HepG2 (cell line): ENCODE results near the gene DLG1. TPM values are rescaled to one million over a fixed set of nuclear protein-coding genes. Genes with fewer than 3 reads are reported as not detected.

Experiments
- ATAC-seq: fragments of 200-7000 bp; cut with Tn5 transposase; 3 replicates; pipeline ENCODE4 v1.9.1; 2020; ENCODE audit warnings: mild to moderate bottlenecking, moderate library complexity
- BruUV-seq: library from RNA; stranded (reverse); fragments of 400-500 nt; replicated peaks from 2 replicates; lab custom pipeline; 2021; lab: Mats Ljungman, UMichigan
- CTCF ChIA-PET: fragments of 300-600 bp; formaldehyde crosslinking; extraction: SDS; loops from one replicate; lab custom pipeline; 2021; ENCODE audit warnings: low total read pairs, inconsistent platforms, low intra/inter-chr PET ratio; lab: Yijun Ruan, JAX
- POLR2A ChIA-PET: fragments of 350-600 bp; sonication (Branson Sonifier 250); formaldehyde crosslinking; loops from one replicate; lab custom pipeline; 2020; ENCODE audit warnings: antibody characterized with exemption, inconsistent platforms; lab: Yijun Ruan, JAX
- DNase-seq: peaks from one replicate; pipeline ENCODE4 v3.0.0-alpha.2; 2015; ENCODE audit warnings: low spot score
- FAIRE-seq: peaks from 3 replicates; lab custom pipeline; 2011; peaks lifted over from hg19 to GRCh38; lab: Jason Lieb, UNC
- H2AFZ ChIP-seq: one replicate; pipeline ENCODE4 v1.6.1; 2011; ENCODE audit warnings: low read length, inconsistent platforms
- H3K27ac ChIP-seq: fragments of 300-600 bp; 3 replicates; pipeline ENCODE4 v1.8.0; 2011; ENCODE audit warnings: mixed run types, mild to moderate bottlenecking, mixed read lengths, low read length, inconsistent platforms; ENCODE audit not compliant: insufficient read depth; ENCODE audit errors: extremely low read length
- H3K27me3 ChIP-seq, 2 experiments: fragments of 200-600 bp in 1 of 2; 2 replicates in 1 of 2; 3 replicates in 1 of 2; pipeline versions ENCODE4 v1.6.0 to v1.8.0; 2011; ENCODE audit warnings: low read length in 2 of 2, mild to moderate bottlenecking in 2 of 2, moderate library complexity in 2 of 2, inconsistent platforms in 1 of 2; ENCODE audit not compliant: insufficient read depth in 2 of 2, control insufficient read depth in 1 of 2
- H3K36me3 ChIP-seq, 2 experiments: fragments of 200-600 bp in 1 of 2; replicated peaks in 1 of 2; 2 replicates in 1 of 2; 3 replicates in 1 of 2; pipeline versions ENCODE4 v1.5.1 to v1.8.0; 2011; ENCODE audit warnings: low read length in 2 of 2, inconsistent platforms in 1 of 2; ENCODE audit not compliant: insufficient read depth in 2 of 2, control insufficient read depth in 1 of 2
- H3K4me1 ChIP-seq: 2 replicates; pipeline ENCODE4 v1.5.1; 2012; ENCODE audit warnings: low read length, inconsistent platforms; ENCODE audit not compliant: insufficient read depth
- H3K4me2 ChIP-seq: 2 replicates; pipeline ENCODE4 v1.6.0; 2011; ENCODE audit warnings: low read depth, low read length, inconsistent platforms
- H3K4me3 ChIP-seq, 3 experiments: fragments of 200-600 bp in 1 of 3; sonication (generic), shearing (Covaris generic) in 1 of 3; replicated peaks in 1 of 3; 2 replicates each; pipeline ENCODE4 v1.5.1; 2011 to 2016; ENCODE audit warnings: low read length in 3 of 3, inconsistent platforms in 2 of 3, low read depth in 2 of 3, mild to moderate bottlenecking in 2 of 3, control low read depth in 1 of 3, mixed read lengths in 1 of 3; ENCODE audit not compliant: insufficient read depth in 1 of 3
- H3K79me2 ChIP-seq: one replicate; pipeline ENCODE4 v1.6.1; 2011; ENCODE audit warnings: low read length, inconsistent platforms; ENCODE audit not compliant: insufficient read depth
- H3K9ac ChIP-seq: 2 replicates; pipeline ENCODE4 v1.6.0; 2011; ENCODE audit warnings: mild to moderate bottlenecking, low read depth, low read length, inconsistent platforms; ENCODE audit not compliant: insufficient read depth
- H3K9me3 ChIP-seq: 2 replicates; pipeline ENCODE4 v1.5.1; 2012; ENCODE audit warnings: mild to moderate bottlenecking, low read length
- H4K20me1 ChIP-seq: 2 replicates; pipeline ENCODE4 v1.6.0; 2011; ENCODE audit warnings: inconsistent platforms, mild to moderate bottlenecking, low read length, moderate library complexity; ENCODE audit not compliant: insufficient read depth
- CCDC6 ChIP-seq: sonication (generic); formaldehyde crosslinking; IDR thresholded peaks from 2 replicates; pipeline ENCODE4 v1.8.1; 2022; ENCODE audit warnings: mild to moderate bottlenecking, missing genetic modification reagents, moderate library complexity
- HIVEP1 ChIP-seq: sonication (generic); formaldehyde crosslinking; IDR thresholded peaks from 2 replicates; pipeline ENCODE4 v1.4.0; 2020; ENCODE audit warnings: mild to moderate bottlenecking, missing genetic modification reagents
- MED13 ChIP-seq: sonication (generic); formaldehyde crosslinking; IDR thresholded peaks from 2 replicates; pipeline ENCODE4 v1.5.0; 2020; ENCODE audit warnings: missing genetic modification reagents
- MXD4 ChIP-seq: IDR thresholded peaks from 2 replicates; pipeline ENCODE4 v1.6.1; 2016; ENCODE audit warnings: mild to moderate bottlenecking, missing biosample characterization, missing genetic modification reagents
- NR2F6 ChIP-seq, 2 experiments: IDR thresholded peaks; 2 replicates each; pipeline ENCODE4 v1.6.1; 2016; ENCODE audit warnings: antibody characterized with exemption in 1 of 2, mild to moderate bottlenecking in 1 of 2
- POLR2AphosphoS5 ChIP-seq: IDR thresholded peaks from 2 replicates; pipeline ENCODE4 v1.6.1; 2012; ENCODE audit warnings: low read depth, low read length
- PREB ChIP-seq: sonication (generic); formaldehyde crosslinking; IDR thresholded peaks from 2 replicates; pipeline ENCODE4 v1.4.0; 2020; ENCODE audit warnings: missing genetic modification reagents
- REL ChIP-seq: sonication (generic); formaldehyde crosslinking; conservative IDR thresholded peaks from 2 replicates; pipeline ENCODE4 v1.8.0; 2022; ENCODE audit warnings: mild to moderate bottlenecking, missing genetic modification reagents, moderate library complexity
- SKIL ChIP-seq: sonication (generic); formaldehyde crosslinking; IDR thresholded peaks from 2 replicates; pipeline ENCODE4 v1.8.0; 2022; ENCODE audit warnings: missing genetic modification reagents, mild to moderate bottlenecking, moderate library complexity, borderline replicate concordance
- ZBTB7B ChIP-seq: sonication (generic); formaldehyde crosslinking; IDR thresholded peaks from 2 replicates; pipeline ENCODE4 v1.4.0; 2020; ENCODE audit warnings: missing genetic modification reagents
- ZFYVE20 ChIP-seq: sonication (generic); formaldehyde crosslinking; IDR thresholded peaks from 2 replicates; pipeline ENCODE4 v1.8.0; 2023; ENCODE audit warnings: low read depth, mild to moderate bottlenecking, moderate library complexity, missing genetic modification reagents, borderline replicate concordance
- ZNF121 ChIP-seq: sonication (generic); formaldehyde crosslinking; IDR thresholded peaks from 2 replicates; pipeline ENCODE4 v1.5.0; 2020; ENCODE audit warnings: mild to moderate bottlenecking, missing genetic modification reagents
- ZNF276 ChIP-seq: sonication (generic); formaldehyde crosslinking; IDR thresholded peaks from 2 replicates; pipeline ENCODE4 v1.4.0; 2020; ENCODE audit warnings: mild to moderate bottlenecking, low read depth, missing genetic modification reagents
- ZNF614 ChIP-seq: IDR thresholded peaks from 2 replicates; pipeline ENCODE4 v1.6.1; 2018; ENCODE audit warnings: missing biosample characterization, missing genetic modification reagents, inconsistent platforms, borderline replicate concordance
- ZNF674 ChIP-seq: sonication (generic); formaldehyde crosslinking; IDR thresholded peaks from 2 replicates; pipeline ENCODE4 v1.5.0; 2020; ENCODE audit warnings: low read depth, mild to moderate bottlenecking, missing genetic modification reagents
- WGBS: methylation state at CpG from one replicate; pipeline ENCODE4 v1.1.6; 2017; ENCODE audit warnings: low lambda C conversion rate; 5-methylcytosine and 5-hydroxymethylcytosine counted together
- in situ Hi-C: cut with HindIII; loops from 2 replicates; pipeline ENCODE4 v1.10.0; 2017; ENCODE audit warnings: low pct_unique_long_range_greater_than_20kb; ENCODE audit not compliant: extremely low pct_ligation_motif_present
- intact Hi-C: fragments of 100-400 bp; cut with micrococcal nuclease; formaldehyde crosslinking; loops from one replicate; pipeline ENCODE4 v1.10.0; 2022; ENCODE audit not compliant: unreplicated experiment
- polyA plus RNA-seq, 8 experiments: library from polyadenylated mRNA; depleted of rRNA in 3 of 8; stranded (reverse) in 7 of 8; unstranded in 1 of 8; fragments of >200 nt; fragmentation: Illumina TruSeq in 4 of 8; extraction: Trizol in 4 of 8; gene quantifications; 2 replicates each; pipeline versions ENCODE4 v1.2.1 to v1.2.3, GENCODE V29; 2011 to 2016; ENCODE audit warnings: low read depth in 4 of 8, missing spikeins in 1 of 8, mixed read lengths in 1 of 8; ENCODE audit not compliant: insufficient read depth in 1 of 8
- total RNA-seq, 5 experiments: library from RNA; depleted of rRNA; stranded (reverse); fragments of >200 nt; fragmentation: Illumina TruSeq; extraction: Trizol; gene quantifications; 2 replicates each; pipeline ENCODE4 v1.2.3, GENCODE V29; 2016; ENCODE audit warnings: low read depth in 1 of 5

The DLG1 gene
- total and polyA plus RNA-seq, 2 of the 13 experiments (the other 11 are each of a cell fraction or from before 2014, with no cell fraction given), result 30.5 to 104 TPM

GRCh38 chr3:197266331-197266730, 32.1 kb downstream of the DLG1 start:
- peaks cover 0 to 25% of the 10 kb centered on the region in 2 experiments; a peak in 3 of 5 replicates for H3K36me3 ChIP-seq
- CTCF ChIA-PET, result no interaction called here
- peaks cover 98% of the 10 kb centered on the region for H3K79me2 ChIP-seq
- no peak overlapping the region for H3K27ac ChIP-seq
- H3K4me1 ChIP-seq, result peaks cover 39% of the 10 kb centered on the region
- no peak overlapping the region for H3K4me2 ChIP-seq
- no peak overlapping the region for H2AFZ ChIP-seq
- H3K9ac ChIP-seq, result no peak overlapping the region
- POLR2A ChIA-PET, result no interaction called here
- ATAC-seq, result no peak
- peaks cover 12% of the 10 kb centered on the region for H4K20me1 ChIP-seq
- FAIRE-seq, result no peak
- 97% methylated on average over 4 of the region's 4 CpGs for WGBS
- in situ Hi-C loops (loop anchor here (10.0 kb wide), 1 partner anchor 188 kb away; no protein-coding TSS in a partner anchor), intact Hi-C loops (no loop called here)
- no peaks in the 10 kb centered on the region for H3K9me3 ChIP-seq
- no TSS peak for BruUV-seq
- peak; percentile 76 for TF ChIP-seq ZNF121 (CRISPR knock-in tag)
- TF ChIP-seq PREB, result no peak
- DNase-seq, result no peak
- H3K4me3 ChIP-seq, result no peak overlapping the region
- H3K27me3 ChIP-seq, result no peaks in the 10 kb centered on the region

- H3K4me3 ChIP-seq, result no peak overlapping the region
- BruUV-seq, result no TSS peak
- H3K27ac ChIP-seq, result no peak overlapping the region
- peaks cover 98% of the 10 kb centered on the region for H3K79me2 ChIP-seq
- peaks cover 0 to 19% of the 10 kb centered on the region in 2 experiments; a peak in 2 of 5 replicates for H3K36me3 ChIP-seq
- CTCF ChIA-PET, result no interaction called here
- H3K9ac ChIP-seq, result no peak overlapping the region
- H3K9me3 ChIP-seq, result no peaks in the 10 kb centered on the region
- H3K4me2 ChIP-seq, result no peak overlapping the region
- FAIRE-seq (no peak), DNase-seq (no peak), ATAC-seq (no peak)
- in situ Hi-C loops, result loop anchor here (10.0 kb wide), 1 partner anchor 192 kb away; no protein-coding TSS in a partner anchor
- H3K27me3 ChIP-seq, result no peaks in the 10 kb centered on the region
- H4K20me1 ChIP-seq, result peaks cover 11% of the 10 kb centered on the region
- no peak overlapping the region for H2AFZ ChIP-seq
- POLR2A ChIA-PET, result no interaction called here
- intact Hi-C loops, result loop anchor here (5.0 kb wide), 1 partner anchor 110 kb away; no protein-coding TSS in a partner anchor
- peaks cover 25% of the 10 kb centered on the region for H3K4me1 ChIP-seq
- TF ChIP-seq ZNF614 (CRISPR knock-in tag) (no peak), CCDC6 (CRISPR knock-in tag) (no peak), NR2F6 (IDR thresholded peaks at IDR 0.05) (no peak), NR2F6 (CRISPR knock-in tag; IDR thresholded peaks at IDR 0.05) (no peak), ZNF674 (CRISPR knock-in tag) (no peak), SKIL (CRISPR knock-in tag) (no peak), ZNF276 (CRISPR knock-in tag) (no peak), POLR2AphosphoS5 (no peak), ZBTB7B (CRISPR knock-in tag) (no peak), REL (CRISPR knock-in tag) (no peak), HIVEP1 (CRISPR knock-in tag) (no peak), MXD4 (CRISPR knock-in tag) (no peak), MED13 (CRISPR knock-in tag) (no peak), ZFYVE20 (no peak)
Observed at GRCh38 chr3:197262709-197263108, 35.7 kb downstream of the DLG1 start.
